Activated T-cell treated with anti-CD3 and anti-CD28 coated beads, Interleukin-2, amount 50 U/mL, for 24 hours (primary cell): ENCODE measurements around the gene KCNA10.
"Not testable (repeated sequence)": the region's sequence is repeated elsewhere in the genome, so short reads cannot be mapped to it uniquely, and the experiment has no call there.

Source experiments
- DNase-seq: peaks from one replicate; pipeline ENCODE4 v3.0.0-alpha.2; 2020
- H3K27ac Mint-ChIP-seq: 2 replicates; pipeline ENCODE4 v1.8.0; 2020; ENCODE audit warnings: mild to moderate bottlenecking, mixed read lengths
- H3K27me3 Mint-ChIP-seq: 2 replicates; pipeline ENCODE4 v1.8.0; 2020; ENCODE audit warnings: mixed read lengths
- H3K36me3 Mint-ChIP-seq: 2 replicates; pipeline ENCODE4 v1.8.0; 2020; ENCODE audit warnings: low read depth, mixed read lengths
- H3K4me1 Mint-ChIP-seq: 2 replicates; pipeline ENCODE4 v1.8.0; 2020; ENCODE audit warnings: low read depth, mixed read lengths
- H3K4me3 Mint-ChIP-seq: 2 replicates; pipeline ENCODE4 v1.8.0; 2020; ENCODE audit warnings: mild to moderate bottlenecking, moderate library complexity, mixed read lengths
- H3K9me3 Mint-ChIP-seq: 2 replicates; pipeline ENCODE4 v1.8.0; 2020; ENCODE audit warnings: mixed read lengths

The KCNA10 gene

DNA sequence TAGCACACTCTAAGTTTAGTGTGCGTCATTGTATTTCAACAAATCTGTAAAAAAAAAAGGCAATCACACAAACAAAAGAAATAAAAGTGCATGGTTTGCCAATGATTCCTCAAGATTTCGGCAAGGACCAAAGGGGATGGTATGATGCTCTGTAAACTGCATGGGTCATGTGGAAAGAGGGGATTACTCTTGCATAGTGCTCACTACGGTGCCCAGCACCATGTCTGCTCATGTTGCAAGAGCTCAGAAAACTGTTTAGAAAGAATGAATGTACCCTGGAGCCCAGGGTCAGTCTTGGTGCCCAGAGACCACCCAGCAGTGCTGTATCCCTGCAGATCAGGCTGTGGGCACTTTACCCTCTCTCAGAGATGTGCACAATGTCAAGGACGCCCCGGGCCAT, 3.6 kb upstream of the KCNA10 start:
- no peaks in the 10 kb centered on the region for H3K9me3 Mint-ChIP-seq
- no peak overlapping the region for H3K27ac Mint-ChIP-seq
- H3K27me3 Mint-ChIP-seq = peaks cover 33% of the 10 kb centered on the region
- DNase-seq = no peak
- peaks cover 5% of the 10 kb centered on the region for H3K4me1 Mint-ChIP-seq
- no peaks in the 10 kb centered on the region for H3K36me3 Mint-ChIP-seq
- no peak overlapping the region for H3K4me3 Mint-ChIP-seq

DNA sequence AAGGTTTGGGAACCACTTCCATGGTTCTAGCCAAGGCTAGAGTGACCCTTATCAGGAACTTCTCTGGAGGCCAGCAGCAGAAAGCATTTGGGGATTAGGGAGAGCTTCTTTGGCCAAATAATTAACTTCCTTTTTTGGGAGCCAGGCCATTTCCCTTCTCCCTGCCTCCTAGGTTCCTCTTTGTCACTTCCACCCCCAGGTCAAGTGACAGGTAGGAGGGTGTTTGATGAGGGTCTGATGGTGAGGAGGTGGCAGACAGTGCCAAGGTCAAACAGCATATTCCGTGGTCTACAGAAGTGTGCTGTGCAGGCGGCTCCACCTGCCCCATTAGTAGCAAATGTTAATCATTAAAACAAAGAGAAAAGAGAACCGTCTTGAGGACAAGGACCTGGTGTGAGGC, 1.9 kb upstream of the KCNA10 start:
- Mint-ChIP-seq H3K9me3 (no peaks in the 10 kb centered on the region), H3K27ac (no peak overlapping the region), H3K36me3 (no peaks in the 10 kb centered on the region), H3K4me3 (no peak overlapping the region), H3K27me3 (peaks cover 33% of the 10 kb centered on the region), H3K4me1 (peaks cover 5% of the 10 kb centered on the region)
- DNase-seq = no peak

DNA sequence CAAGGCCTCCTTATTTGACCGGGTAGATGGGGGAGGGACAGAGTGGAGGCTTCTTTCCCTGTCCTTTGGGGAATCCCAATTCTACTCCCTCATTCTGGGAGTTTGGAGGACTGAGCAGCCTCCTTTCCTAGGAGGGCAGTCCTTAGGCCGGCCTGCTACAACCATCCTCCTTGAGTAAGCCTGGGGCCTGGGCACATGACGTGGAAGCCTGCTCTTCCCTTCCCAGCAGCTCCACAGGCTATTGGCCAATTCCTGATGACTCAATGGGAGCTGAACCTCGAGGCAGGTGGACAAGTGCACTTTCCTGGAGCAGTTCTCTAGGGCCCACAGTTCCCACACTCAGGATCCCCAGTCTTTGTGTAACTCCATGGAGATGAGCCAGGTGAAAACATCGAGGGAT, 3.1 kb downstream of the KCNA10 start:
- Mint-ChIP-seq H3K4me3 (no peak overlapping the region), H3K4me1 (no peaks in the 10 kb centered on the region), H3K36me3 (no peaks in the 10 kb centered on the region), H3K9me3 (no peaks in the 10 kb centered on the region), H3K27me3 (peaks cover 9% of the 10 kb centered on the region), H3K27ac (no peak overlapping the region)
- DNase-seq = no peak

DNA sequence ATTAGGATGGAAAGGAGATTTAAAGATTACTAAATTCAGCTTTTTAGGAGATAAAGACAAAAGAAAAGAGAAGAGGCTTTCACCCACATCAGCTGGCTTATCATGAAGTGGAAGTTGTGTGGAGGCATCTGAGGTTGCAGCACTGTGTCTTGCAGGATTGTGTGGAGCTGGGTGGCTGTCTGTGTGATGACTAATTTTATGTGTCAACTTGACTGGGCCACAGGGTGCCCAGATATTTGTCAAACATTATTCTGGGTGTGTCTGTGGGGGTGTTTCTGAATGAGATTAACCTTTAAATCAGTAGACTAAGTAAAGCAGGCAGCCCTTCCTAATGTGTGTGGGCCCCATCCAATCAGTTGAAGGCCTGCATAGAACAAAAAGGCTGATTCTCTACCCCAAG, 3.9 kb downstream of the KCNA10 start:
- Mint-ChIP-seq H3K4me3 (no peak overlapping the region), H3K27ac (no peak overlapping the region), H3K4me1 (no peaks in the 10 kb centered on the region), H3K27me3 (peaks cover 9% of the 10 kb centered on the region), H3K36me3 (no peaks in the 10 kb centered on the region), H3K9me3 (no peaks in the 10 kb centered on the region)
- DNase-seq = no peak

DNA sequence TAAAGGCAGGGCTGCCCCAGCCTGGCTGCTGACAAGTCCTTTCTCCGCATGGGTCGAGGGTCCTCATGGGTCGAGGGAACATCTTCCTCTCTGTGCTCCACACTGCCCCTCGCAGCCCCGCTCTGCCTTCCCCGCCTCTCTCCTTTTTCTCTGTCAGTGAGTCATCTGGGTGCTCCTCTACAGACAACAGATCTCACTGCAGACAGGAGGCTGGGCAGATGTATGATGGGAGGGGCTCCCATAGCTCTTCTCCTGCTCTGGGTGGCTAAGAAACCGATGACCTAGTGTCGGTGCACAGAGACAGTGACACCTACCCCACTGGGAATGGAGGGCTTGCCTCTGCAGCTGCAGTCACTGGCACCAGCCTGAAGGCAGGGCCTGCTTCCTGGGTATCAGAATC, 5.5 kb downstream of the KCNA10 start:
- Mint-ChIP-seq H3K9me3 (no peaks in the 10 kb centered on the region), H3K36me3 (no peaks in the 10 kb centered on the region), H3K4me1 (no peaks in the 10 kb centered on the region), H3K4me3 (no peak overlapping the region), H3K27me3 (peaks cover 6% of the 10 kb centered on the region), H3K27ac (no peak overlapping the region)
- no peak for DNase-seq

DNA sequence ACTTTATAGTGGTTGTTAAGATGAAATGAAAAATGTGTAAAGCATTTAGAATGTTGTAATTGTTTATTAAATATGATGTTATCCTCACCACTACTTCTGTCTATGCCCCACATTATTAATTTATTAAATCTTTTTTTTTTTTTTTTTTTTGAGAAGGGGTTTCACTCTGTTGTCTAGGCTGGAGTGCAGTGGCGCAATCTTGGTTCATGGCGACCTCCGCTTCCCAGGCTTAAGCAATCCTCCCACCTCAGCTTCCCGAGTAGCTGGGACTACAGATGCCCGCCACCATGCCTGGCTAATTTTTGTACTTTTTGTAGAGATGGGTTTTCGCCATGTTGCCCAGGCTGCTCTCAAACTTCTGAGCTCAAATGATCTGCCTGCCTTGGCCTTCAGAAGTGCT, 7.5 kb downstream of the KCNA10 start:
- DNase-seq = no peak
- no peak overlapping the region for H3K27ac Mint-ChIP-seq
- no peaks in the 10 kb centered on the region for H3K4me1 Mint-ChIP-seq
- no peaks in the 10 kb centered on the region for H3K27me3 Mint-ChIP-seq
- no peaks in the 10 kb centered on the region for H3K36me3 Mint-ChIP-seq
- H3K4me3 Mint-ChIP-seq = no peak overlapping the region
- no peaks in the 10 kb centered on the region for H3K9me3 Mint-ChIP-seq

DNA sequence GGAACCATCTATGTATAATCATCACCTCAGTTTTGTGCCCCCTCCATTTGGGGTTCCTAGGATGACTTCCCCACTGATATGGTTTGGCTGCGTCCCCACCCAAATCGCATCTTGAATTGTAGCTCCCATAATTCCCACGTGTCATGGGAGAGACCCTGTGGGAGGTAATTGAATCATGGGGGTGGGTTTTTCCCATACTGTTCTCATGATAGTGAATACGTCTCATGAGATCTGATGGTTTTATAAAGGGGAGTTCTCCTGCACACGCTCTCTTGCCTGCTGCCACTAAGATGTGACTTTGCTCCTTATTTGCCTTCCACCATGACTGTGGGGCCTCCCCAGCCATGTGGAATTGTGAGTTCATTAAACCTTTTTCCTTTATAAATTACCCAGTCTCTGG, 8.1 kb downstream of the KCNA10 start:
- H3K4me1 Mint-ChIP-seq, H3K36me3 Mint-ChIP-seq, H3K27ac Mint-ChIP-seq, H3K27me3 Mint-ChIP-seq, H3K9me3 Mint-ChIP-seq, DNase-seq, H3K4me3 Mint-ChIP-seq: not testable (repeated sequence)

DNA sequence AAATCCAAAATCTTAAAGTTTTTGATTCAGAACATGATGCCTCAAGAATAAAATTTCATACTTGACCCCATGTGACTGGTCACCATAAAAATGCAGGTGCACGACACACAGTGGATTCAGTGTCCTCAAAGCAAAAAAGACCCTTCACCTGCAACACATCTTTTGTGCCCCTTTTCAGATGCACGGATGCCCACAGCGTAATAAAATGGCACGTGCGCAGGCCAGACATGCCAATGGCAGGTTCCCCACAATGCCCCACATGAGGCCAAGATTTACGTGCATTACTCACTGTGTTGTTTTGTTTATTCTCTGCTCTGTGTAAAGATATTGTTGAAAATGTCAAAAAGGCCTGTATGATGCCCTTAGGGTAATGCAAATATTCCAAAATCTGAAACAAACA, 9.3 kb downstream of the KCNA10 start:
- DNase-seq = no peak
- H3K27me3 Mint-ChIP-seq = no peaks in the 10 kb centered on the region
- H3K9me3 Mint-ChIP-seq = no peaks in the 10 kb centered on the region
- H3K4me3 Mint-ChIP-seq = no peak overlapping the region
- H3K4me1 Mint-ChIP-seq = no peaks in the 10 kb centered on the region
- no peaks in the 10 kb centered on the region for H3K36me3 Mint-ChIP-seq
- no peak overlapping the region for H3K27ac Mint-ChIP-seq

DNA sequence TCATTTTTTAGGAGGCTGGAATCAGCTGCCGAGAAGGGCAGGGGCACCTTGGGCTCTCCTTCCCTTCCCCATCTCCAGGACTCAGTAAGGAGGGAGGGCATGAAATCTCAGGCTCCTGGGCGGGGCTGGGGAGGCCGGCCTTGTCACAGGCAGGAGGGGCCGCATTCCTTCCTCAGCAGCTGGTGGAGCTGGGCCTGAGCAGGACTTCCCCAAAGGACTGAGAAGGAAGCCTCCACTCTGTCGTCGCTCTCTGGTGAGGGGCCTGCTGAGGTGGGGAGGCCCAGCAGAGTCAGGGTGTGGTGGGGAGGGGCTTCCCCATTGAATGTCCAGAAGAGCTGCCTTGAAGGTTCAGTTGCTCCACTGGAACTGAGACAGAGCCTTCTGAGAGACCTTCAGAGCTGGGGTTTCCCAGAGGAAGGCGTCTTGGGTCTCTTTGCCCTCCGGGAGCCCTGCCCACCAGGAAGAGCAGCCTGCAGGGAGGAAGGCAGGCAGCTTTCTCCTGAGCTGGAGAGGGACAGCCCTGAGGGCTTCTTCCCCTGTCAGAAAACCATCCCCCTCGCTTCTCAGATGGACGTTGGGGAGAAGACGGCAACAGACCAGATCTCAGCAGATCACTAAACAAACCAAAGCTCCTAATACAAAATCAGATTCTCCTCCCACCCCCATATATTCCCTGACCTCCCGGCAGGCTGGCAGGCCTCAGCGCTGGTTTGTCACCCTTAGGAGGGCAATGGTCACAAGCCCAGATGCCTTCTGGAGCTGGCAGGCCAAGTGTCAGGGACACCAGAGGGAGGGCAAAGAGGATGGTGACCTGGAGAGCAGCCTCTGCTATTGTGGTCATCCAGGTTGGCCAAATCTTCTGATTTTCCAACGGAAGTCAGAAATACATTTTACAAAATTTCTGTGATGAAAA, 10.7 kb downstream of the KCNA10 start:
- DNase-seq = no peak
- no peaks in the 10 kb centered on the region for H3K36me3 Mint-ChIP-seq
- no peak overlapping the region for H3K27ac Mint-ChIP-seq
- no peaks in the 10 kb centered on the region for H3K27me3 Mint-ChIP-seq
- no peaks in the 10 kb centered on the region for H3K4me1 Mint-ChIP-seq
- no peaks in the 10 kb centered on the region for H3K9me3 Mint-ChIP-seq
- H3K4me3 Mint-ChIP-seq = no peak overlapping the region

DNA sequence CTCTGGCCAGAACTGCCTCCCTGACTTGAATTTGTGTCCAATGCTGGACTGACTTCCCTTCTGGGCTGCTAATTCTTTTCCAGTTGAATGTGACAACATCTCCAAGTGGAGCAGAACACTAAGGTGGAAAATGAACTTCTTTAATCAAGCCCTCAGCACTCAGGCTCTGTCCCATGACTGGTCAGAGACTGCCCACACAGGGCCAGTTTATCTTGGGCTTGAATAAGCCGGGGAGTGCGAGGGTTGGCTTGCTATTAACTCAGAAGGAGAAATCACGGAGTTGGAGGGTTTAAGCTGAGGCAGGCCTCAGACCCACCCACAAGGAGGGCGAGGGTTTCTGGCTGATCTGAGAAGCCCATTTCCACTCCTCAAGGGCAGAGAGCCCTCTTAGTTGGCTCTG, 12.4 kb downstream of the KCNA10 start:
- no peaks in the 10 kb centered on the region for H3K4me1 Mint-ChIP-seq
- no peaks in the 10 kb centered on the region for H3K36me3 Mint-ChIP-seq
- no peak overlapping the region for H3K4me3 Mint-ChIP-seq
- no peaks in the 10 kb centered on the region for H3K9me3 Mint-ChIP-seq
- DNase-seq = no peak
- peaks cover 9% of the 10 kb centered on the region for H3K27me3 Mint-ChIP-seq
- H3K27ac Mint-ChIP-seq = no peak overlapping the region

DNA sequence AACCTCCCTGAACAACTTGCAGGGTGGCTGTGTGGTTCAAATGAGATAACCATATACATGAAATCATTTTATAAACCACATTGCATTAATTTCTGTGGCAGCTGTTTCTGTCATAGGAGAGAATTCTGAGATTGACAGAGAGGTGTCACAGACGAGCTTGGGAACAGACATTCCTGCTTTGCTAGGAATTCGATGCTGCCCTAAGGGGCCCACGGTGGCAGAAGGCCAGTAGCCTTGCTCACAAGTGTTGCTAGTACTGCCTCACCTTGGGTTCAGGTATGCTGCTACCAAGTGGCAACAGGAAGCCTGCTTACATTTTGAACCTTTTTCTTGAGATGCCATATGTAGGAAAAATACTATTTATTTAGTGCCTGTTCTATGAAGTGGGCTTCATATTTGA, 13.4 kb downstream of the KCNA10 start:
- H3K27ac Mint-ChIP-seq = no peak overlapping the region
- no peaks in the 10 kb centered on the region for H3K9me3 Mint-ChIP-seq
- H3K36me3 Mint-ChIP-seq = no peaks in the 10 kb centered on the region
- no peak overlapping the region for H3K4me3 Mint-ChIP-seq
- H3K4me1 Mint-ChIP-seq = no peaks in the 10 kb centered on the region
- no peak for DNase-seq
- peaks cover 9% of the 10 kb centered on the region for H3K27me3 Mint-ChIP-seq

DNA sequence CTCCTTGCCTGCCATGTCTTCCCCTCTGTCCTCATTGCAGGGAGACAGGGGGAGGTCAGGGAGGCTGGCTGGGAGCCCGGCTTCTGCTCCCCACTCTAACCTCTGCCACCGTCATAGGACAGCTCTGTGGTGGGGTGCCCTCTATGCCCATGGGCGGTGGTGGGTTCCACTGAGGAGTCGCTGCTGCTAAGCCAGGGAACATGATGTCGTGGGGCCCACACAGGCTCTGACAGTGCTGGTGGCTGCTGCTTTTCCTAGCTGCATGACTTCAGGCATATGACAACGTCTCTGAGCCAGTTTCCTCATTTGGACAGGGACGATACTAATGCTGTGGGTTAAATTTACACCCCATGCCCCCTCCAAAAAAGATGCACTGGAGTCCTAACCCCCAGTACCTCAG, 14.7 kb downstream of the KCNA10 start:
- Mint-ChIP-seq H3K9me3 (no peaks in the 10 kb centered on the region), H3K27ac (no peak overlapping the region), H3K27me3 (peaks cover 9% of the 10 kb centered on the region), H3K36me3 (no peaks in the 10 kb centered on the region), H3K4me1 (no peaks in the 10 kb centered on the region), H3K4me3 (no peak overlapping the region)
- no peak for DNase-seq

DNA sequence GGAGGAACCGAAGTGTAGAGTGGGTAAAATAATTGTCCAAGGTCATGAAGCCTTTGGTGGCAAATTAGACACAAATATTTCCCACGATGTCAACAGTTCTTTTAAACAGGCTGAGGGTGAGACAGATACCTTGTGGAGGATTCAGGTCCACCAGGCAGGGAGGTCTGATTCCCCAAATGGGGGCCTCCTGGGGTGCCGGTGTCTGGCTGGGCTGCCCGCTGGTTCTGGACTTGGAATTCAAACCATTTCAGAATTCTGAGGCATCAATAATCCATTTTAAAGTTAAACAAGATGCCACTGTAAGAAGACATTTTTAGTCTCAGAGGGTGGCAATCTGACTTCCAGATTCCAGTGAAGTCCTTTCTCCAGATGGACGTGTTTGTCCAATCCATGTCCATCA, 15.5 kb downstream of the KCNA10 start:
- no peaks in the 10 kb centered on the region for H3K36me3 Mint-ChIP-seq
- H3K27ac Mint-ChIP-seq = no peak overlapping the region
- no peaks in the 10 kb centered on the region for H3K4me1 Mint-ChIP-seq
- no peak overlapping the region for H3K4me3 Mint-ChIP-seq
- DNase-seq = no peak
- H3K27me3 Mint-ChIP-seq = peaks cover 9% of the 10 kb centered on the region
- H3K9me3 Mint-ChIP-seq = no peaks in the 10 kb centered on the region

DNA sequence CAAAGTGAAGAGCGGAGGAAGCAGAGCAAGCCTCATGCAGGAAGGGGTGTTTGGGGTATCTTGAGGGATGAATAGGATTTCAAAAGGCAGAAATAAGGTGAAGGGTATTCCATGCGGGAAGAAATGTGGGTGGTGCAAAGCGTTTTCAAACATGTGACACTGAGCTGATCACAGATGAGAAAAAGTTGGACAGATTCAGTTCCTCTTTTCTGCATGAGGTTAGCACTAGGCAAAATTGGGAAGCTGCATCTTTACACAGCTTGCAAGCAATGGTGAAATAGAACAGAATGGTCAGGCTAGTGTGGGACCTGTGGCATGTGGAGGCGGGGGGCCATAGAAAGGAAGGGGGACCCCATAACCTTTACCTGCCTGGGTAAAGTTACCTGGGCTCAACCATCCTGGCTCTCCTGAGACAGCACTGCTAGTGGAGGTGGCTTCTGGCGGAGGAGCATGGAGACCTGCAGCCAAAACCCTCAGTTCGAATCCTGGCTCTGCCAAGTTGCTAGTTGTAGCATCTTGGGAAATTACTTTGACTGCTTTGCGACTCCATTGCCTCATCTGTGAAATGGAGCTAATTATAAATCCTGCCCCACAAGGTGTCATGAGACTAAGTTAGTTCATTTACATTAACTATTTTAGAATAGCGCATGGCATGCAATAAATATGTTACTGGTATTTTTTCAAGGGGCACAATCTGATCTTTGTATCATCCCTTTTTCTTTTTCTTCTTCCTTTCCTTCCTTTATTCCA, 16.4 kb downstream of the KCNA10 start:
- H3K4me1 Mint-ChIP-seq = no peaks in the 10 kb centered on the region
- H3K4me3 Mint-ChIP-seq = no peak overlapping the region
- H3K9me3 Mint-ChIP-seq = no peaks in the 10 kb centered on the region
- H3K27ac Mint-ChIP-seq = no peak overlapping the region
- no peak for DNase-seq
- peaks cover 9% of the 10 kb centered on the region for H3K27me3 Mint-ChIP-seq
- no peaks in the 10 kb centered on the region for H3K36me3 Mint-ChIP-seq

DNA sequence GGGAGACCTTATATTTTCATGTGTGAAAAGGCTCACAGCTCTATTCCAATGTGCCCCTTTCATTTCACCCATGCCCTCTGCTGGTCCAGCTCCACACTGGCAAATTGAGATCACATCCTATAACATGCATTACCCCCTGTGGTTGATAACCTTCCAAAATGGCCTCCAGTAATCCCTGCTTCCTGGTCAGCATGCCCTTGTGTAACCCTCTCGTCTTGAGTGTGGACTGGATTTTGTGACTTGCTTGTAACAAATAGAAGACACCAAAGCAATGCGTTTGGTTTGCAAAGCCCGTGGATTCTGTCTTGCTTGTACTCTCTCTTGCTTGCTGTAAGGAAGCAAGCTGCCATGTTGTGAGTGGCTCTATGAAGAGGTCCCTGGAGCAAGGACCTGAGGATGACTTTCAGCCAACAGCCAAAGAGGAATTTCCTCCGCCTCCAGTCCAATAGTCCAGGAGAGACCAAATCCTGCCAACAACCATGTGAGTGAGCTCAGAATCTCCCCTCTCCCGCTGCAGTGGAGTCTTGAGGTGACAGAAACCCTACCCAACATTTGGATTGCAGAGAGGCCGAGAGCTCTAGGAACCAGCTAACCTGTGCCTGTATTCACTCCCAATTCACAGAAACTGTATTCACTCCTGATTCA, 17.4 kb downstream of the KCNA10 start:
- H3K36me3 Mint-ChIP-seq = no peaks in the 10 kb centered on the region
- no peak overlapping the region for H3K27ac Mint-ChIP-seq
- no peaks in the 10 kb centered on the region for H3K9me3 Mint-ChIP-seq
- H3K4me3 Mint-ChIP-seq = no peak overlapping the region
- DNase-seq = no peak
- no peaks in the 10 kb centered on the region for H3K4me1 Mint-ChIP-seq
- peaks cover 9% of the 10 kb centered on the region for H3K27me3 Mint-ChIP-seq
